Caco-2 (cell line): Measurements from ENCODE around the gene PDE11A. TPM values are rescaled to one million over a fixed set of nuclear protein-coding genes. Genes with fewer than 3 reads are reported as not detected.

Experiments used
- Bru-seq: library from RNA; stranded (reverse); fragments of 400-500 nt; gene quantifications from one replicate; lab custom pipeline; 2021; lab: Mats Ljungman, UMichigan
- BruChase-seq, 2 experiments: library from RNA; stranded (reverse); fragments of 400-500 nt; gene quantifications; one replicate each; lab custom pipeline; 2021; lab: Mats Ljungman, UMichigan
- BruUV-seq: library from RNA; stranded (reverse); fragments of 400-500 nt; replicated peaks from 2 replicates; lab custom pipeline; 2021; lab: Mats Ljungman, UMichigan
- CTCF ChIA-PET: fragments of 300-600 bp; sonication (Branson Sonifier 250); formaldehyde crosslinking; loops from one replicate; lab custom pipeline; 2022; ENCODE audit warnings: antibody characterized with exemption; lab: Charles Lee
- POLR2A ChIA-PET: fragments of 300-600 bp; sonication (Branson Sonifier 250); formaldehyde crosslinking; loops from one replicate; lab custom pipeline; 2022; ENCODE audit warnings: antibody characterized with exemption; lab: Charles Lee
- DNase-seq, 2 experiments: peaks; one replicate each; pipeline versions ENCODE4 v3.0.0 to v3.0.0-alpha.2; 2020 to 2022
- H3K27me3 ChIP-seq: replicated peaks from 2 replicates; pipeline ENCODE4 v1.6.0; 2011; ENCODE audit warnings: low read length; ENCODE audit not compliant: control insufficient read depth, insufficient read depth
- H3K36me3 ChIP-seq: 2 replicates; pipeline ENCODE4 v1.5.1; 2011; ENCODE audit warnings: low read length; ENCODE audit not compliant: control insufficient read depth, insufficient read depth
- H3K4me1 ChIP-seq: fragments of 250-450 bp; sonication (Bioruptor Pico); 2 replicates; pipeline ENCODE4 v1.5.1; 2020; ENCODE audit warnings: mild to moderate bottlenecking
- H3K4me3 ChIP-seq: 2 replicates; pipeline ENCODE4 v1.5.1; 2011; ENCODE audit warnings: low read depth, mild to moderate bottlenecking, control low read depth, low read length
- H3K9me3 ChIP-seq: fragments of 250-450 bp; sonication (Bioruptor Pico); 2 replicates; pipeline ENCODE4 v1.5.1; 2020; ENCODE audit warnings: mild to moderate bottlenecking, moderate library complexity
- H3K27ac Mint-ChIP-seq: one replicate; pipeline ENCODE4 v1.8.0; 2022; ENCODE audit warnings: mixed read lengths; ENCODE audit not compliant: unreplicated experiment
- H3K27me3 Mint-ChIP-seq: one replicate; pipeline ENCODE4 v1.8.0; 2022; ENCODE audit warnings: mixed read lengths; ENCODE audit not compliant: insufficient read depth, unreplicated experiment
- H3K36me3 Mint-ChIP-seq: one replicate; pipeline ENCODE4 v1.8.0; 2022; ENCODE audit warnings: mild to moderate bottlenecking, mixed read lengths; ENCODE audit not compliant: insufficient read depth, unreplicated experiment
- H3K4me1 Mint-ChIP-seq: one replicate; pipeline ENCODE4 v1.8.0; 2022; ENCODE audit warnings: low read depth, mixed read lengths; ENCODE audit not compliant: unreplicated experiment
- H3K4me3 Mint-ChIP-seq: one replicate; pipeline ENCODE4 v1.8.0; 2022; ENCODE audit warnings: mild to moderate bottlenecking, moderate library complexity, mixed read lengths; ENCODE audit not compliant: unreplicated experiment
- H3K9me3 Mint-ChIP-seq: one replicate; pipeline ENCODE4 v1.8.0; 2022; ENCODE audit warnings: mixed read lengths; ENCODE audit not compliant: unreplicated experiment
- CTCF ChIP-seq, 2 experiments: fragments of 200-600 bp in 1 of 2; IDR thresholded peaks; 1 replicate in 1 of 2; 2 replicates in 1 of 2; pipeline versions ENCODE4 v1.5.1 to v1.8.0; 2011 to 2022; ENCODE audit warnings: antibody characterized with exemption in 1 of 2, control low read depth in 1 of 2, inconsistent platforms in 1 of 2, low read depth in 1 of 2, low read length in 1 of 2, mild to moderate bottlenecking in 1 of 2, moderate library complexity in 1 of 2; ENCODE audit not compliant: insufficient read depth in 1 of 2, severe bottlenecking in 1 of 2, unreplicated experiment in 1 of 2
- intact Hi-C: fragments of 100-400 bp; cut with micrococcal nuclease; formaldehyde crosslinking; loops from one replicate; pipeline ENCODE4 v1.10.0; 2022; ENCODE audit not compliant: unreplicated experiment
- long read RNA-seq: library from polyadenylated mRNA; stranded (forward); transcript quantifications from one replicate; pipeline ENCODE4 v2.0.0, GENCODE V29; 2022
- total RNA-seq: library from RNA; stranded (reverse); gene quantifications from 2 replicates; pipeline ENCODE4 v1.2.3, GENCODE V29; 2022

PDE11A gene
- total RNA-seq (0.21 and 0.25 TPM in 2 replicates), Bru-seq, nascent RNA (percentile 18 among the genes with signal in this experiment), BruChase-seq, experiment 1, labeled RNA remaining after a 2-hour chase (percentile 20 among the genes with signal in this experiment), BruChase-seq, experiment 2, labeled RNA remaining after a 6-hour chase (percentile 35 among the genes with signal in this experiment)
- long read RNA-seq, result 0 reads

DNA sequence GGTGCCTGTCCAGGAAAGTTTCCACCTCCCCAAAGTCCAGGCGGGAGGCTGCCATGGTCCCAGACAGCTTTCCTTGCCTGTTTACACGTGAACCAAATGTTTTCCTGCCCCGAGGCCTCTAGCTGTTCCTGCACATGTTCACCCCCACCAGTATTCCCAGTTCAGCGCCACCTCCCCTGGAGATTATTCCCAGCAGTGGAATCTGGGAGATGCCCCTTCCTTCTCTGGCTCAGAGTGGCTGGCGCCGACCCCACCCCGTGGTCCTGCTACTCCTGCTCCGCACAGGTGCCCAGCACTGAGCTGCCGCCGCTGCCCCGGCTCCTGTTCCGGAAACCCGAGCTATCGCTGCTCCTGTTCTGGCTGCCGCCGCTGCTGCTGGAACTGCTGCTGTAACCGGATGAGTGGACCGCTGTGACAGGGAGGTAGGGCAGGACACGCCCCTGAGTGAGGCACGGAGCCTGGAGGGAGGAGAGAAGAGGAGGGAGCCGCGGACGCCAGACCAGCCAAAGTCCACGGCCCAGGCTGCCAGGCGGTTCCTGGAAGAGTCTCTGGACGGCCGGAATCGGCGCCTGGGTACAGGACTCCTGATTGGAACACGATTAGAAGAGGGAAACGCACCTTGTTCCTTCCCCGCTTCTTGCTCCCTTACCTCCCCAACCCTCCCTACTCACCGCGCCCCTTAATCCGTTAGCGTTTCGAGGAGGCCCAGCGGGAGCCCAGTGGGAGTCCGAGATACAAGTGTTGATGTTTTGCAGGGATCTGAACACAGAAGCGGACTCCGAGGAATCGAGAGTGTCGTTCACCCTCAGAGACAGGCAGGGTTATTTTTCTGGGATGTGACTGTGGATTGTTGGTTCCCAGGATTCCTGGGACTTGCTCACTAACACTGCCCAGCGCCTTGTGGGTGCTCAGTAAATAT, at the start of gene PDE11A:
Gene PDE11A, minus strand, starts transcription at position 395 of the 919 bp plus-strand sequence. Its CDS starts 340 bp downstream, at position 55.
- no peaks in the 10 kb centered on the region for H3K9me3 ChIP-seq
- intact Hi-C loops, result loop anchor here (1.0 kb wide), 1 partner anchor 38 kb away; no protein-coding TSS in a partner anchor
- ChIA-PET CTCF (no interaction called here), POLR2A (no interaction called here)
- TF ChIP-seq CTCF (IDR thresholded peaks at IDR 0.05; ENCODE audit: insufficient read depth in 1 of 2, low read depth in 1 of 2, low read length in 1 of 2, severe bottlenecking in 1 of 2, unreplicated experiment in 1 of 2), result no peak
- peak; percentile 89 to 94 for DNase-seq
- Mint-ChIP-seq H3K4me1 (peaks cover 23% of the 10 kb centered on the region), H3K9me3 (no peaks in the 10 kb centered on the region), H3K36me3 (no peaks in the 10 kb centered on the region), H3K27me3 (peaks cover 16% of the 10 kb centered on the region), H3K4me3 (peak within 1 kb of the TSS; percentile 87), H3K27ac (peak within 1 kb of the TSS; percentile 60)
- H3K36me3 ChIP-seq, result no peaks in the 10 kb centered on the region
- peak within 1 kb of the TSS; percentile 48 for H3K4me3 ChIP-seq
- H3K4me1 ChIP-seq, result peaks cover 7% of the 10 kb centered on the region; the same call in 1 of the 2 replicates
- BruUV-seq, result TSS peak; percentile 38
- no peaks in the 10 kb centered on the region for H3K27me3 ChIP-seq

DNA sequence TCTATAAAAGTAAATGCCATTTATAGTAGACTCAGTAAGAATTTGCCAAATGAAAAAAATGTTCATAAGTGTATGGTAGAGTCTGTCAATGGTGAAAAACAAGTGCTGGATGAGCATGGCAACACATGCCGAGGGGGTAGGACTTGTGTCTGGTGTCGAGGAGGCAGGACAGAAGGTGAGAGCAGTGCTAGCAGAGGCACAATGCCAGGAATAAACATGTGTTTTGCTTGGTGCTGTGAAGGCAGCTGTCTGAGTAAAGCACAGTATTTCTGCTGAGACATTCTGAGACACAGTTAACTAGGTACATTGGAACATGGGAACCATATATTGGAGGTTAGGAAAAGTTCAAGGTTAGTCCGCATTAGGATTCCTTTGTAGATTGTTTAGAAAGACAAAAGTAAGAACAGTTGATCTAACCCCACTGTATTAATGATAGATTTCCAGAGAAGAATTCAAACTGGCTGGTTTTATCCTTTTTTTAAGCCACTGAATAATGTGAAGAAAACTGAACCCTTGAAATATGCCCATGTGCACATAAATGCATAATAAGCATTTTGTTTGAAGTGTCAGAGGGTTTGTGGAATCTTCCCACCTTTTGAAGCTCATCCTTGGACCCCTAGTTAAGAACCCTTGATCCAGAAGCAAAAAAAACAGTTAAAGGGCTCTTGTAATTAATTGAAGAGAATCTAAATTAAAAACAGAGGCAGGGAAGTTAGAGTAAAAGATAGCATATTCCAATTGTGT, 46.8 kb upstream of the PDE11A start:
- intact Hi-C loops, result loop anchor here (10.0 kb wide), 1 partner anchor 175 kb away; no protein-coding TSS in a partner anchor
- Mint-ChIP-seq H3K4me3 (no peak overlapping the region), H3K4me1 (no peaks in the 10 kb centered on the region), H3K36me3 (peaks cover 6% of the 10 kb centered on the region), H3K27me3 (no peaks in the 10 kb centered on the region), H3K27ac (no peak overlapping the region), H3K9me3 (no peaks in the 10 kb centered on the region)
- no peaks in the 10 kb centered on the region for H3K27me3 ChIP-seq
- BruUV-seq, result no TSS peak
- no peak for DNase-seq
- no peak for TF ChIP-seq CTCF (IDR thresholded peaks at IDR 0.05; ENCODE audit: insufficient read depth in 1 of 2, low read depth in 1 of 2, low read length in 1 of 2, severe bottlenecking in 1 of 2, unreplicated experiment in 1 of 2)
- H3K36me3 ChIP-seq, result no peaks in the 10 kb centered on the region
- H3K4me3 ChIP-seq, result no peak overlapping the region
- no peaks in the 10 kb centered on the region for H3K4me1 ChIP-seq
- ChIA-PET POLR2A (no interaction called here), CTCF (interaction anchor here (0.6 kb wide), 1 partner anchor 25 kb away, joined by 4 read pairs; no protein-coding TSS in a partner anchor)
- H3K9me3 ChIP-seq, result no peaks in the 10 kb centered on the region

- POLR2A ChIA-PET, result no interaction called here
- no TSS peak for BruUV-seq
- Mint-ChIP-seq H3K27ac (no peak overlapping the region), H3K4me3 (no peak overlapping the region), H3K27me3 (no peaks in the 10 kb centered on the region), H3K36me3 (peaks cover 6% of the 10 kb centered on the region), H3K4me1 (no peaks in the 10 kb centered on the region), H3K9me3 (no peaks in the 10 kb centered on the region)
- no peak for DNase-seq
- Histone ChIP-seq H3K4me1 (0 out of 2 replicates have a peak, but pooled peaks cover 6% of the 10 kb centered on the region), H3K27me3 (no peaks in the 10 kb centered on the region), H3K36me3 (no peaks in the 10 kb centered on the region), H3K9me3 (no peaks in the 10 kb centered on the region), H3K4me3 (no peak overlapping the region)
- CTCF ChIA-PET, result no interaction called here
- intact Hi-C loops, result loop anchor here (10.0 kb wide), 1 partner anchor 177 kb away; no protein-coding TSS in a partner anchor
- TF ChIP-seq CTCF (IDR thresholded peaks at IDR 0.05; ENCODE audit: insufficient read depth in 1 of 2, low read depth in 1 of 2, low read length in 1 of 2, severe bottlenecking in 1 of 2, unreplicated experiment in 1 of 2), result no peak
Observed at GRCh38 chr2:178117725-178118124, 45.1 kb upstream of the PDE11A start.
